ACC112 (cell line): ENCODE data around the gene GPC1.
A peak's percentile ranks its signal among the peaks of the same experiment; 100 is the strongest.

ENCODE experiments used
- H2AFZ ChIP-seq: fragments of 200-600 bp; sonication (generic); one replicate; pipeline ENCODE4 v1.6.0; 2017; ENCODE audit warnings: antibody characterized with exemption, low read length; ENCODE audit not compliant: unreplicated experiment
- H3K27ac ChIP-seq: fragments of 200-600 bp; sonication (generic); 2 replicates; pipeline ENCODE4 v1.5.1; 2014; ENCODE audit warnings: low read depth, mild to moderate bottlenecking, antibody characterized with exemption, low read length, moderate library complexity
- H3K27me3 ChIP-seq: fragments of 200-600 bp; sonication (generic); 2 replicates; pipeline ENCODE4 v1.6.1; 2014; ENCODE audit warnings: mild to moderate bottlenecking, antibody characterized with exemption, low read length, moderate library complexity, mixed read lengths; ENCODE audit not compliant: insufficient read depth
- H3K36me3 ChIP-seq: fragments of 200-600 bp; sonication (generic); 2 replicates; pipeline ENCODE4 v1.6.1; 2016; ENCODE audit warnings: mild to moderate bottlenecking, antibody characterized with exemption, low read length, moderate library complexity, mixed read lengths; ENCODE audit not compliant: insufficient read depth
- H3K4me1 ChIP-seq: fragments of 200-600 bp; sonication (generic); one replicate; pipeline ENCODE4 v1.6.1; 2016; ENCODE audit warnings: low read length, mixed read lengths; ENCODE audit not compliant: insufficient read depth, unreplicated experiment, control insufficient read depth
- H3K4me3 ChIP-seq: fragments of 200-600 bp; sonication (generic); 2 replicates; pipeline ENCODE4 v1.5.1; 2014; ENCODE audit warnings: mild to moderate bottlenecking, low read depth, low read length
- H3K79me2 ChIP-seq: fragments of 200-600 bp; sonication (generic); one replicate; pipeline ENCODE4 v1.6.0; 2016; ENCODE audit warnings: low read length; ENCODE audit not compliant: control insufficient read depth, unreplicated experiment, insufficient read depth

The GPC1 gene

DNA sequence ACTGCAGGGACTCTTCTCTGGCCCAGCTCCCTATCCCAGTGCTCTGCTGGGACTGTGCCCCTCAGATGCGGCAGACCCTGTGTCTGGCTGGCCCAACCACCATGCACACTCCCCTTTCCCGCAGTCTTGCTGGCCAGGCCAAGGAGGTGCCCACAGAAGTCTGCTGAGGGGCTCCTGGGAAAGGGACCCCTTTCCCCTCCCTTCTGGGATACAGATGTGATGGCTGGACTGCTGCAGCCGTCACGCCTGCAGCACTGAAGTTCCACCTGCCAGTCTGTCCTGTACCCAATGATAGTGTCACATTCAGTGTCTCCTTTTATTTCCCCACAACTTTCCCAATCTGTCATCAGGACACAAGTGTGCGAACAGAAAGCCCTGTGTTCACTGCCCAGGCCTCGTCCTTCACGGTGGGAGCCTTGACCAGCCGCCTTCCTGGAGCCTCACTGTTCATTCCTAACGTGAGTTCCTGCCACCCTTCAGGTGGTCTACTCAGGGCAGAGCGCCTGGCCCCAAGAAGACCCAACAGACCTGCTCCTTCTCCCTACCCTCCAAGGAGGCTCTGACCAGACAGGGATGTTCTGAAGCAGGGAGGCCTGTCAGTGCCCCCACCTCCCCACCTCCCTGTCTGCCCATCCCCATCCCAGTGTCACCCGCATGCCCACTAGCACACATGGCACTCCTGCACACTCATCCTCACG is 75.2 kb downstream of the GPC1 start:
- Histone ChIP-seq H3K27ac (no peak overlapping the region), H3K27me3 (no peaks in the 10 kb centered on the region), H3K79me2 (no peaks in the 10 kb centered on the region), H3K36me3 (no peaks in the 10 kb centered on the region), H2AFZ (no peak overlapping the region), H3K4me1 (peaks cover 5% of the 10 kb centered on the region), H3K4me3 (no peak overlapping the region)

- peaks cover 5% of the 10 kb centered on the region for H3K4me1 ChIP-seq
- H3K79me2 ChIP-seq = no peaks in the 10 kb centered on the region
Observed at GRCh38 chr2:240511351-240512108, 76.1 kb downstream of the GPC1 start.

GRCh38 chr2:240512109-240512485 is 76.6 kb downstream of the GPC1 start:
- peaks cover 5% of the 10 kb centered on the region for H3K4me1 ChIP-seq
- no peaks in the 10 kb centered on the region for H3K79me2 ChIP-seq
- no peaks in the 10 kb centered on the region for H3K27me3 ChIP-seq
- no peaks in the 10 kb centered on the region for H3K36me3 ChIP-seq
- H2AFZ ChIP-seq = no peak overlapping the region
- H3K27ac ChIP-seq = no peak overlapping the region
- no peak overlapping the region for H3K4me3 ChIP-seq

More at GRCh38 chr2:240511351-240512108, 76.1 kb downstream of the GPC1 start:
- Histone ChIP-seq H2AFZ (no peak overlapping the region), H3K27me3 (no peaks in the 10 kb centered on the region), H3K36me3 (no peaks in the 10 kb centered on the region), H3K27ac (no peak overlapping the region), H3K4me3 (no peak overlapping the region)

GRCh38 chr2:240512666-240513535 is 77.4 kb downstream of the GPC1 start:
- H3K4me3 ChIP-seq = no peak overlapping the region
- H3K4me1 ChIP-seq = peaks cover 5% of the 10 kb centered on the region
- no peaks in the 10 kb centered on the region for H3K36me3 ChIP-seq
- no peak overlapping the region for H3K27ac ChIP-seq
- no peaks in the 10 kb centered on the region for H3K79me2 ChIP-seq
- no peaks in the 10 kb centered on the region for H3K27me3 ChIP-seq
- H2AFZ ChIP-seq = no peak overlapping the region

DNA sequence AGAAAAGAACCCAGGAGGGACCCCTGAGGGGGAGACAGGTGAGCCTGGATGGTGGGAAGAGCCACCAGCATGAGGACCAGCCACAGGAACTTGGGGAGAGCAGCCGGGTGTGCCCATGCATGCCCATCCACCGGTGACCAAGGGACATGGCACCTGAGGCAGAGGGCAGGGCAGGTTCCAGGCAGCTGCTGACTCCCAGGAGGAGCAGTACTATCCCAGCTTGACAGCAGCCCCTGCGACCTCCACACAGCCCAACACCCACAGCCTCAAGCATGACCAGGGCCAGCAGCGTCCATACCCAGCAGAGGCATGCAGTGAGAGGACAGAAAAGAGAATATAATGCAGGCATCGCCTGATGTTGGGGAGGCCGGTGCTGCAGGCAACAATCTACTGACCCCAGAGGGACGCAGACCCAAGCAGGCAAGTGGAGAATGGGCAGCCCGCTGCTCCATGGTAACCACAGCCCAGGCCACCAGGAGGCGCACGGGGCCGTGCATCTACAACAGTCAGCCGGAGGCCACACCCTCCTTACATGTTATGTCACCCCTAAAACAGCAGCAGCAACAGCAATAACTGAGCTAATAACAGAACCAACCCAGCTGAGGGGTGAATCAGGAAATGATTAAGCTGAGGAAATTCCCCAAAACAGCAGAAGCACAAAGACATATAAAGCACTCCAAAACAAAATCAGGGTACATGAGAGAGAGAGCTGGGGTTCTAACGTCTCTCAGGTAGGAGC is 78.3 kb downstream of the GPC1 start:
- H3K79me2 ChIP-seq = no peaks in the 10 kb centered on the region
- peak overlapping the region; percentile 6 for H2AFZ ChIP-seq
- no peaks in the 10 kb centered on the region for H3K36me3 ChIP-seq
- H3K4me1 ChIP-seq = peaks cover 5% of the 10 kb centered on the region
- no peak overlapping the region for H3K4me3 ChIP-seq
- H3K27me3 ChIP-seq = no peaks in the 10 kb centered on the region
- no peak overlapping the region for H3K27ac ChIP-seq

GRCh38 chr2:240514631-240515030 is 79.2 kb downstream of the GPC1 start:
- no peak overlapping the region for H2AFZ ChIP-seq
- H3K79me2 ChIP-seq = no peaks in the 10 kb centered on the region
- peaks cover 5% of the 10 kb centered on the region for H3K4me1 ChIP-seq
- H3K36me3 ChIP-seq = no peaks in the 10 kb centered on the region
- no peak overlapping the region for H3K27ac ChIP-seq
- no peaks in the 10 kb centered on the region for H3K27me3 ChIP-seq
- no peak overlapping the region for H3K4me3 ChIP-seq

DNA sequence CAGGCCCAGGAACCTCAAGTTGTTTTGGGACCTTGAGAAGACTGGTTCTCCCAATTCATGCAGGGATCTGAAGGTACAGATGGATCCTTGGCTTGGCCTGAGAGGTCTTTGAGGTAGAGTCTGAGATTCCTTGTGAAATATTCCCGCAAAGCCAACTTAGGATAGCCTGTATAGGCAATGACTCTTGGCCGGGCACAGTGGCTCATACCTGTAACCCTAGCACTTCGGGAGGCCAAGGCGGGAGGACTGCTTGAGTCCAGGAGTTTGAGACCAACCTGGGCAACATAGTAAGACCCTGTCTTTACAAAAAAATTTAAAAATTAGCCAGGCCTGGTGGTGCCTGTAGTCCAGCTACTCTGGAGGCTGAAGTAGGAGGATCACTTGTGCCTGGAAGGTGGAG is 81.9 kb downstream of the GPC1 start:
- H3K79me2 ChIP-seq = no peaks in the 10 kb centered on the region
- H2AFZ ChIP-seq = no peak overlapping the region
- no peak overlapping the region for H3K4me3 ChIP-seq
- H3K27ac ChIP-seq = no peak overlapping the region
- 0 out of 2 replicates have a peak, but pooled peaks cover 3% of the 10 kb centered on the region for H3K36me3 ChIP-seq
- no peaks in the 10 kb centered on the region for H3K27me3 ChIP-seq
- peaks cover 5% of the 10 kb centered on the region for H3K4me1 ChIP-seq
